ENCODE results near the gene SLC38A10.

The SLC38A10 gene

GRCh38 chr17:81243333-81243664 lies 51.8 kb downstream of the SLC38A10 start:
- Histone ChIP-seq H4K20me1 (ENCODE audit: control insufficient read depth, insufficient read depth, low read depth, low read length) (peaks cover 11% of the 10 kb centered on the region; the same call in 1 of the 2 replicates), H3K4me3 (ENCODE audit: low read length) (no peak overlapping the region), H3K4me2 (ENCODE audit: low read length) (no peak overlapping the region), H3K27me3 (ENCODE audit: control insufficient read depth, low read length) (no peaks in the 10 kb centered on the region), H3F3A (ENCODE audit: control insufficient read depth, insufficient read depth) (peaks cover 7% of the 10 kb centered on the region; the same call in 1 of the 2 replicates), H3K36me3 (ENCODE audit: control insufficient read depth, low read length) (peaks cover 45% of the 10 kb centered on the region), H3K79me2 (ENCODE audit: control insufficient read depth, low read length) (peaks cover 35% of the 10 kb centered on the region), H3K9me3 (ENCODE audit: control insufficient read depth, insufficient read depth, low read length) (no peaks in the 10 kb centered on the region), H3K9me2 (replicated peaks; ENCODE audit: control insufficient read depth, low read length) (no peaks in the 10 kb centered on the region), H3K27ac (ENCODE audit: low read depth, low read length) (no peak overlapping the region), H3K4me1 (ENCODE audit: control insufficient read depth, low read length) (peaks cover 41% of the 10 kb centered on the region)
- TF ChIP-seq EZH2phosphoT487 (IDR thresholded peaks at IDR 0.05; ENCODE audit: borderline replicate concordance, low read length) (no peak), CTCF (IDR thresholded peaks at IDR 0.05; ENCODE audit: low read depth, low read length, poor library complexity, severe bottlenecking) (no peak)

- Histone ChIP-seq H3K36me3 (ENCODE audit: control insufficient read depth, low read length) (peaks cover 45% of the 10 kb centered on the region), H3F3A (ENCODE audit: control insufficient read depth, insufficient read depth) (peaks cover 7% of the 10 kb centered on the region; the same call in 1 of the 2 replicates), H3K4me2 (ENCODE audit: low read length) (no peak overlapping the region; the same call in 1 of the 2 replicates), H3K4me3 (ENCODE audit: low read length) (no peak overlapping the region), H3K27ac (ENCODE audit: low read depth, low read length) (no peak overlapping the region), H3K9me2 (replicated peaks; ENCODE audit: control insufficient read depth, low read length) (no peaks in the 10 kb centered on the region), H4K20me1 (ENCODE audit: control insufficient read depth, insufficient read depth, low read depth, low read length) (peaks cover 11% of the 10 kb centered on the region; the same call in 1 of the 2 replicates), H3K27me3 (ENCODE audit: control insufficient read depth, low read length) (no peaks in the 10 kb centered on the region), H3K4me1 (ENCODE audit: control insufficient read depth, low read length) (peaks cover 48% of the 10 kb centered on the region), H3K9me3 (ENCODE audit: control insufficient read depth, insufficient read depth, low read length) (no peaks in the 10 kb centered on the region), H3K79me2 (ENCODE audit: control insufficient read depth, low read length) (peaks cover 42% of the 10 kb centered on the region)
- TF ChIP-seq CTCF (IDR thresholded peaks at IDR 0.05; ENCODE audit: low read depth, low read length, poor library complexity, severe bottlenecking) (no peak), EZH2phosphoT487 (IDR thresholded peaks at IDR 0.05; ENCODE audit: borderline replicate concordance, low read length) (no peak)
Observed at GRCh38 chr17:81242421-81243332, 52.4 kb downstream of the SLC38A10 start.

- Histone ChIP-seq H3K36me3 (ENCODE audit: control insufficient read depth, low read length) (peaks cover 45% of the 10 kb centered on the region), H3K79me2 (ENCODE audit: control insufficient read depth, low read length) (peaks cover 50% of the 10 kb centered on the region), H3F3A (ENCODE audit: control insufficient read depth, insufficient read depth) (peaks cover 7% of the 10 kb centered on the region; the same call in 1 of the 2 replicates), H3K4me3 (ENCODE audit: low read length) (peak overlapping the region; percentile 95; the same call in 1 of the 2 replicates), H3K4me1 (ENCODE audit: control insufficient read depth, low read length) (peaks cover 52% of the 10 kb centered on the region), H3K27ac (ENCODE audit: low read depth, low read length) (no peak overlapping the region), H3K4me2 (ENCODE audit: low read length) (peak overlapping the region; percentile 99), H3K9me3 (ENCODE audit: control insufficient read depth, insufficient read depth, low read length) (no peaks in the 10 kb centered on the region), H3K9me2 (replicated peaks; ENCODE audit: control insufficient read depth, low read length) (no peaks in the 10 kb centered on the region), H3K27me3 (ENCODE audit: control insufficient read depth, low read length) (no peaks in the 10 kb centered on the region), H4K20me1 (ENCODE audit: control insufficient read depth, insufficient read depth, low read depth, low read length) (peaks cover 11% of the 10 kb centered on the region; the same call in 1 of the 2 replicates)
- TF ChIP-seq CTCF (IDR thresholded peaks at IDR 0.05; ENCODE audit: low read depth, low read length, poor library complexity, severe bottlenecking), result peak; percentile 87
- TF ChIP-seq EZH2phosphoT487 (IDR thresholded peaks at IDR 0.05; ENCODE audit: borderline replicate concordance, low read length), result no peak
Observed at GRCh38 chr17:81241648-81242420, 53.3 kb downstream of the SLC38A10 start.
